SW480 (cell line): ENCODE results near the gene ZNRF3.
"Not testable (repeated sequence)": the region's sequence is repeated elsewhere in the genome, so short reads cannot be mapped to it uniquely, and the experiment has no call there.

ENCODE experiments used
- DNase-seq: peaks from one replicate; pipeline ENCODE4 v3.0.0-alpha.2; 2016; ENCODE audit warnings: low spot score

ZNRF3 gene

DNA sequence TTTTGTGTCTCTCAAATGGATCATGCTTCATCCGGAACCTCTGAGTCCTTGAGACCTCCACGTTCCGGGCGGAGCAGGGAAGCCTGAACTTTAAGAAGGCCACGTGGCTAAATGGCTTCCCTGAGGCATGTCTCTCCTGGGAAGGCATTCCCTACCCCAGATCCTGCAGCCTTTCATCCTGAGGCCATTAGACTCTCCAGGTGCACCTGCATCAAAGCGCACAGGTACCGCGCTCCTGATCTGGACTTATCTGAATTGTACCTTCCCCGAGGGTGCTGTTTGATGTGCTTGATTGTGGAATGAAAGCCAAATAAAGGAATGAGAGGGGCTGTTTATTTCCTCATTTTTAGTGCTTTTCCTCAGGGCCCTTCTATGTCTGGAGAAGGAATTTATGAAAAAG, 155.8 kb downstream of the ZNRF3 start:
- DNase-seq: peak; percentile 50

DNA sequence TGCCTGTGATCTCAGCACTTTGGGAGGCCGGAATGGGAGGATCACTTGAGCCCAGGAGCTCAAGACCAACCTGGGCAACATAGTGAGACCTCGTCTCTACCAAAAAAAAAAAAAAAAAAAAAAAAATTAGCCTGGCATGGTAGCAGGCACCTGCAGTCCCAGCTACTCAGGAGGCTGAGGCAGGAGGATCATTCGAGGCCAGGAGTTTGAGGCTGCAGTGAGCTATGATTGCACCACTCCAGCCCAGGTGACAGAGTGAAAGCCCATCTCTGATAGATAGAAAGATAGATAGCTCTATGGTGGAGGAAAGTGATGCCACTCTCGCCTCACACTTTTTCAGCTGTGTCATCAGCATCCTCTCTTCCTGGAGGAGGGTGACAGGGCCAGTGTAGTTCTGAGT, 156.3 kb downstream of the ZNRF3 start:
- DNase-seq: not testable (repeated sequence)

- DNase-seq: peak; percentile 68
These were observed 157.3 kb downstream of the ZNRF3 start for GRCh38 chr22:29040385-29041275.

- no peak for DNase-seq
These were observed 158.0 kb downstream of the ZNRF3 start for GRCh38 chr22:29041408-29041807.

- no peak for DNase-seq
These were observed 160.7 kb downstream of the ZNRF3 start for GRCh38 chr22:29043906-29044575.

- DNase-seq: no peak
These were observed 161.3 kb downstream of the ZNRF3 start for GRCh38 chr22:29044657-29045176.

DNA sequence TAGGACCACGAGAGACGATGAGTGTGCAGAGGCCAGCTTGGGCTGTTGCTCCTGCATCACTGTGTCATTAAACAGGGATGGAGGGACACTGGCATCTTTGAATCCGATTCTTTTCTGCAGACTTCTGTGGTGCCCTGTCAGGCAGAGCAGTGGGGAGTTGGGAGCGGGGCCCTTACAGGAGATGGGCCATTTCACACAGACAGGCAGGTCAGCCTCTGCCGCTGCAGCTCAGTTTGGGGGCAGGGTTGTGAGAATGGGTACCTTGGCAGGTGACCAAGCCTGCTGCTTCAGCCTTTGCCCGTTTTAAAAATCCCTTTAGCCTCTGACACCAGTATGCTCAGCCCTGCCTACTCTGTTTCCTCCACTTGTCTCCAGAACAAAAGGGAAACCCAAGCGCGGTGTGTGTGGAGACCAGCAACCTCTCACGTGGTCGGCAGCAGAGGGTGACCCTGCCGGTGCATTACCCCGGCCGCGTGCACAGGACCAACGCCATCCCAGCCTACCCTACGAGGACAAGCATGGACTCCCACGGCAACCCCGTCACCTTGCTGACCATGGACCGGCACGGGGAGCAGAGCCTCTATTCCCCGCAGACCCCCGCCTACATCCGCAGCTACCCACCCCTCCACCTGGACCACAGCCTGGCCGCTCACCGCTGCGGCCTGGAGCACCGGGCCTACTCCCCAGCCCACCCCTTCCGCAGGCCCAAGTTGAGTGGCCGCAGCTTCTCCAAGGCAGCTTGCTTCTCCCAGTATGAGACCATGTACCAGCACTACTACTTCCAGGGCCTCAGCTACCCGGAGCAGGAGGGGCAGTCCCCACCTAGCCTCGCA, 165.7 kb downstream of the ZNRF3 start:
- no peak for DNase-seq

- no peak for DNase-seq
These were observed 166.4 kb downstream of the ZNRF3 start for GRCh38 chr22:29049655-29050263.

DNA sequence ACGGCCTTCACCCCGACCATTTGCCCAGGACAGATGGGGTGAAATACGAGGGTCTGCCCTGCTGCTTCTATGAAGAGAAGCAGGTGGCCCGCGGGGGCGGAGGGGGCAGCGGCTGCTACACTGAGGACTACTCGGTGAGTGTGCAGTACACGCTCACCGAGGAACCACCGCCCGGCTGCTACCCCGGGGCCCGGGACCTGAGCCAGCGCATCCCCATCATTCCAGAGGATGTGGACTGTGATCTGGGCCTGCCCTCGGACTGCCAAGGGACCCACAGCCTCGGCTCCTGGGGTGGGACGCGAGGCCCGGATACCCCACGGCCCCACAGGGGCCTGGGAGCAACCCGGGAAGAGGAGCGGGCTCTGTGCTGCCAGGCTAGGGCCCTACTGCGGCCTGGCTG, 167.1 kb downstream of the ZNRF3 start:
- DNase-seq: no peak

GRCh38 chr22:29053048-29053702, 169.8 kb downstream of the ZNRF3 start:
- no peak for DNase-seq

DNA sequence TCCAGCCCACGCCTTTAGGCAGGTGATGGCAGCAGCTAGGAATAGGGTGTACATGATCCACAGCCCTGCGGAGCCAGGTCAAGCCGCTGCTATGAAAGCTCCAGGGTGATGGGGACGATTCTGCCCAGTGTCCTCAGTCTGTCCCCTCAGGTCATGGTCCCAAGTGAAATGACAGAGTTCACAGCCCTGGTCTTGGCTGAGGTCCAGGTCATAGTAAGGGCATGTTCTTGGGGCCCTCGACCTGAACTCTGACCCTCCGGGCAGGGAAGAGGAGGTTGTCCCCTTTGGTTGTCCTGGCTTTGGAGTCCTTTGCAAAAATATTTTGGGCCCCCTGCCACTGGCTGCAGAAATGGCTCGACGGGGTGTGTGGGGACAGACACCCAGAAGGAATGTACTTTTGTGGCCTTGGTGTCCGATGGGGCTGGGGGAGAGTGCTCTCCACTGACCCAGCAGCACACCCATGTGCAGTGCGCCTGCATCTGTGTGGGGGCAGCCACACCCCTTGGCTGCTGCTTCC, 170.9 kb downstream of the ZNRF3 start:
- no peak for DNase-seq

GRCh38 chr22:29055192-29055830, 171.9 kb downstream of the ZNRF3 start:
- DNase-seq: no peak

DNA sequence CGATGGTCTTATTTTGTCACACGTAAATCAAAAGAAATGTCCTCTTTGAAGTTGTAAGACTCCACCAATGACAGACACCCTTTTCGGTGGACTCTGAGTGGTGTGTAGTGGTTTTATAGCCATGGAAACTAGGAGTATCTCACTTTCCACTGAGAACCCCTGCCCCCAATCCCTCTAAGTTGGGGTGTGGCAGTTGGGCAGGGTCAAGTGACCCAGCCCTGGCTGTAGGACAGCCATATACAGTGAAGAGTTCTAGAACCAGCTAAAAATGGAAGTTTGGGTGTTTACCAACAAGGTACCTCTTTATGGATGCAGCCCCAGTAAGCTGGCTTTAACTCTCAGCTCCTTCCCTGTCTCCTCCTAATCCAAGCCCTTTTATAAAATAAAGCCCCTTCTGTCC, 173.1 kb downstream of the ZNRF3 start:
- DNase-seq: no peak

- no peak for DNase-seq
These were observed 177.0 kb downstream of the ZNRF3 start for GRCh38 chr22:29060251-29060869.

DNA sequence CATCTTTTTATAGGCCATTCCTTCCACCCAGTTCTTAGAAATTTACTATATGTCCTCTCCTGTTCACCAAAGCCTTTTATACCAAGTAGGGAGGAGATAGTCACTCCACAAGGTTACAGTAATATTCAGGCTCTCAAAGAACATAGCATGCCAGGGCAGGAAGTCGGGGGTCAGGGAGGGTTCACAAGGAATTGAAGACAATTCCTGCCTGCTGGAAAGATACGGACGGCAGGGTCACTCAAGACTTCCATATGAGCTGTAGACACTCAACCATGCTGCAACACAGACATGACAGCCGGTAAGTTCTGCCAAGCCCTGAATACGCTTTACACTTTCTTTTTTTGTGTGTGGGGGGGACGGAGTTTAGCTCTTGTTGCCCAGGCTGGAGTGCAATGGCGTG, 177.6 kb downstream of the ZNRF3 start:
- no peak for DNase-seq

GRCh38 chr22:29061773-29062172, 178.4 kb downstream of the ZNRF3 start, which contains the start of gene C22orf31:
TSS of gene C22orf31 (minus strand) at chr22:29061831. CDS start at chr22:29061792, 39 bp downstream.
- DNase-seq: peak; percentile 45

GRCh38 chr22:29062286-29062821, 179.0 kb downstream of the ZNRF3 start:
- no peak for DNase-seq

DNA sequence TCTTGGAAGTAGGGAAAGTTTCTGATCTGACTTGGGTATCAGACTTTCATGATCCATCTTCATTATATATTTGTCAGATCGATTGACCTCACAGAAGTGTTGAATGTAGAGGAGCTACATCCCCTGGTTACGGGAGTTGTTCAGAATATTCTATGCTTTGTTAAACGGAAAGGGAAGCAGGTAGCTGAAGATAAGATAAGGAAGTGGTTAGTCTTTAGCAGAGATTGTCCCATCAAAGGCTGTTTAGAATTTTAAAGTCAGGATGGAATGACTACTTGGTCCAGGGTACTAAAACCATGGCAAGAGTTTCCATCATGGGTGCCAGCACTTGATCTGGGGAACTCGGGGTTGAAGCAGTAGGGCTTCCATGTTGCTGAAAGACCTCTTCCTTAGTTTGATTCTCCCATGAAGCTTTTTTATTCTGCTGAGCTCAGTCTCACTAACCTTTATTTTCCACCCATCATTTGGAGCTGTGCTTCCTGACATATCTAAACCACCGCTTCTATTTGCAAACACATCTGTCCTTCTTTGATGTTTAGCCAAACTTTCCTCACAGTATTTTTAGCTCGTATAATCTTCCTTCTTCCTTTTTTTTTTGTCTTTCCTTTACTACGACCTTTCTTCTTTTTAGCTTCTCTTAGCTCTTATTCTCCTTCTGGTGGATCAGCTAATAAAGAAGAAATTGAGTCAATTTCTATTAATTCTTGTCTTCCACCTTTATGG, 182.3 kb downstream of the ZNRF3 start:
- DNase-seq: no peak

DNA sequence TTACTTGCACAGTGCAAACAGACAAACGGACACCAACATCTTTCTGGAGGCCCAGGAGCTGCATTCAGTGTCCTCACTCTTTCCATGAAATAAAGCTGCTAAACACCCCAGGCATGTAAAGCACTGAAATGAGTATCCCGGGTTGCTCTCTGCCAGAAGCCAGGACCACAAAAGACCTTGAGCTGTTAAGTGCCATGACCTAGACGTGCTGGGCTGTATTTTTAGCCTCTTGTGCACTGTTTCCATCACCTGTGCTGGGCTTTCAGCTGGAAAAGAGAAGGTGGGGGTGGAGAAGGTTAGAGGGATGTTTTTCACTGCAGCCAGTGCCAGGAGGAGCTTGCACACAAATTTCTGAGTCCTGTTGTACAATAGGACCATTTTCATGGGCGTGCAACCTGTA, 186.1 kb downstream of the ZNRF3 start:
- no peak for DNase-seq
